ENCODE results near the gene ACOT7.

The ACOT7 gene

GRCh38 chr1:6285336-6285735, 108.2 kb downstream of the ACOT7 start:
- Histone ChIP-seq H3K36me3 (replicated peaks; ENCODE audit: insufficient read depth, low read length) (no peaks in the 10 kb centered on the region), H3K9ac (ENCODE audit: low read length) (no peak overlapping the region), H3K79me2 (ENCODE audit: low read length) (no peaks in the 10 kb centered on the region), H3K27me3 (replicated peaks; ENCODE audit: insufficient read depth, low read length) (no peaks in the 10 kb centered on the region), H3K4me3 (ENCODE audit: low read length) (no peak overlapping the region), H3F3A (ENCODE audit: insufficient read depth, low read length) (no peaks in the 10 kb centered on the region), H3K9me2 (replicated peaks; ENCODE audit: insufficient read depth, low read length) (no peaks in the 10 kb centered on the region), H3K4me1 (ENCODE audit: low read length) (no peaks in the 10 kb centered on the region), H3K4me2 (ENCODE audit: low read depth, low read length) (no peak overlapping the region), H2AFZ (ENCODE audit: low read length) (no peak overlapping the region), H4K20me1 (ENCODE audit: insufficient read depth, low read length) (no peaks in the 10 kb centered on the region), H3K9me3 (replicated peaks; ENCODE audit: insufficient read depth, low read length) (no peaks in the 10 kb centered on the region), H3K27ac (ENCODE audit: low read length) (no peak overlapping the region)
- TF ChIP-seq EZH2 (optimal IDR thresholded peaks at IDR 0.05; ENCODE audit: low read depth, low read length): no peak
- no peak for TF ChIP-seq CTCF (IDR thresholded peaks at IDR 0.05; ENCODE audit: low read length)
- TF ChIP-seq EZH2phosphoT487 (IDR thresholded peaks at IDR 0.05; ENCODE audit: low read length): no peak
- no peak for DNase-seq

GRCh38 chr1:6282577-6283270, 110.8 kb downstream of the ACOT7 start:
- Histone ChIP-seq H3K79me2 (ENCODE audit: low read length) (no peaks in the 10 kb centered on the region), H2AFZ (ENCODE audit: low read length) (no peak overlapping the region), H3K4me1 (ENCODE audit: low read length) (no peaks in the 10 kb centered on the region), H3K9me2 (replicated peaks; ENCODE audit: insufficient read depth, low read length) (no peaks in the 10 kb centered on the region), H3K9me3 (replicated peaks; ENCODE audit: insufficient read depth, low read length) (no peaks in the 10 kb centered on the region), H3K4me2 (ENCODE audit: low read depth, low read length) (no peak overlapping the region), H3K27me3 (replicated peaks; ENCODE audit: insufficient read depth, low read length) (no peaks in the 10 kb centered on the region), H3K27ac (ENCODE audit: low read length) (no peak overlapping the region), H3F3A (ENCODE audit: insufficient read depth, low read length) (no peaks in the 10 kb centered on the region), H3K36me3 (replicated peaks; ENCODE audit: insufficient read depth, low read length) (no peaks in the 10 kb centered on the region), H4K20me1 (ENCODE audit: insufficient read depth, low read length) (no peaks in the 10 kb centered on the region), H3K9ac (ENCODE audit: low read length) (no peak overlapping the region), H3K4me3 (ENCODE audit: low read length) (no peak overlapping the region)
- TF ChIP-seq EZH2phosphoT487 (IDR thresholded peaks at IDR 0.05; ENCODE audit: low read length) (no peak), CTCF (IDR thresholded peaks at IDR 0.05; ENCODE audit: low read length) (no peak), EZH2 (optimal IDR thresholded peaks at IDR 0.05; ENCODE audit: low read depth, low read length) (no peak)
- no peak for DNase-seq

GRCh38 chr1:6281511-6282402, 111.8 kb downstream of the ACOT7 start:
- H3K9me3 ChIP-seq (replicated peaks; ENCODE audit: insufficient read depth, low read length): no peaks in the 10 kb centered on the region
- H3K27me3 ChIP-seq (replicated peaks; ENCODE audit: insufficient read depth, low read length): no peaks in the 10 kb centered on the region
- H3K4me3 ChIP-seq (ENCODE audit: low read length): no peak overlapping the region
- H3K36me3 ChIP-seq (replicated peaks; ENCODE audit: insufficient read depth, low read length): no peaks in the 10 kb centered on the region
- H3K27ac ChIP-seq (ENCODE audit: low read length): no peak overlapping the region
- H3K9ac ChIP-seq (ENCODE audit: low read length): no peak overlapping the region
- H3K79me2 ChIP-seq (ENCODE audit: low read length): no peaks in the 10 kb centered on the region
- DNase-seq: no peak
- no peaks in the 10 kb centered on the region for H3K9me2 ChIP-seq (replicated peaks; ENCODE audit: insufficient read depth, low read length)
- no peaks in the 10 kb centered on the region for H3F3A ChIP-seq (ENCODE audit: insufficient read depth, low read length)
- no peak for TF ChIP-seq EZH2phosphoT487 (IDR thresholded peaks at IDR 0.05; ENCODE audit: low read length)
- TF ChIP-seq EZH2 (optimal IDR thresholded peaks at IDR 0.05; ENCODE audit: low read depth, low read length): no peak
- TF ChIP-seq CTCF (IDR thresholded peaks at IDR 0.05; ENCODE audit: low read length): no peak
- H3K4me1 ChIP-seq (ENCODE audit: low read length): no peaks in the 10 kb centered on the region
- no peak overlapping the region for H3K4me2 ChIP-seq (ENCODE audit: low read depth, low read length)
- H2AFZ ChIP-seq (ENCODE audit: low read length): no peak overlapping the region
- H4K20me1 ChIP-seq (ENCODE audit: insufficient read depth, low read length): no peaks in the 10 kb centered on the region
